ENCODE data around the gene ST3GAL3. TPM values are rescaled to one million over a fixed set of nuclear protein-coding genes. Genes with fewer than 3 reads are reported as not detected.

Gene ST3GAL3
- total and polyA plus RNA-seq, 2 donors (not counting 3 experiments of a cell fraction or from before 2014, with no cell fraction given): 14.3 to 35.8 TPM

GRCh38 chr1:43786960-43787359 lies 79.6 kb downstream of the ST3GAL3 start:
- TF ChIP-seq POLR2AphosphoS5 (IDR thresholded peaks at IDR 0.05; ENCODE audit: insufficient read depth, low read depth, low read length) (peak; percentile 17), MAX (IDR thresholded peaks at IDR 0.05; ENCODE audit: insufficient read depth, insufficient read length) (peak; percentile 40), GATA2 (IDR thresholded peaks at IDR 0.05; ENCODE audit: insufficient read depth, insufficient read length, low read depth, low read length) (no peak), FOS (IDR thresholded peaks at IDR 0.05; ENCODE audit: borderline replicate concordance, insufficient read depth, low read length) (no peak)
- intact Hi-C loops (cut with micrococcal nuclease) (no loop called here), dilution Hi-C loops (cut with MboI; ENCODE audit: extremely low pct_ligation_motif_present, low sequenced_read_pairs) (no loop called here)
- Histone ChIP-seq H3K27me3 (ENCODE audit: control insufficient read depth in 2 of 2, insufficient read depth in 2 of 2, low read length in 2 of 2) (no peaks in the 10 kb centered on the region), H3K9ac (replicated peaks; ENCODE audit: extremely low read depth, insufficient read depth, low read length) (no peak overlapping the region), H2AFZ (ENCODE audit: low read depth, low read length) (no peak overlapping the region), H3K36me3 (ENCODE audit: control insufficient read depth in 2 of 2, extremely low read depth in 1 of 2, insufficient read depth in 2 of 2, low read length in 2 of 2) (no peaks in the 10 kb centered on the region), H3K79me2 (ENCODE audit: control insufficient read depth, insufficient read depth, low read length) (no peaks in the 10 kb centered on the region), H3K9me1 (replicated peaks; ENCODE audit: control insufficient read depth, extremely low read depth, insufficient read depth, low read length) (no peaks in the 10 kb centered on the region), H3K9me3 (replicated peaks; ENCODE audit: control insufficient read depth, insufficient read depth, low read length) (no peaks in the 10 kb centered on the region), H3K4me2 (ENCODE audit: insufficient read depth, low read length) (no peak overlapping the region), H4K20me1 (replicated peaks; ENCODE audit: control insufficient read depth, extremely low read depth, insufficient read depth, low read length) (no peaks in the 10 kb centered on the region), H3K4me3 (replicated peaks in 1 of 3; ENCODE audit: insufficient read depth in 1 of 3, low read depth in 1 of 3, low read length in 3 of 3) (no peak overlapping the region), H3K27ac (ENCODE audit: insufficient read depth, low read depth, low read length) (peak overlapping the region; percentile 7), H3K4me1 (ENCODE audit: control insufficient read depth, extremely low read depth, insufficient read depth, low read length) (peaks cover 18% of the 10 kb centered on the region)
- DNase-seq (ENCODE audit: low read depth, low spot score) (peak; percentile 86), FAIRE-seq (peak; percentile 65)
- POLR2A ChIA-PET: no interaction called here
- CTCF ChIA-PET: interaction anchor here (1.4 to 4.4 kb wide), 4 partner anchors 15 to 148 kb away, joined by 3 to 28 read pairs (median 10); partner anchors contain the start of gene ARTN
- BruUV-seq (replicated peaks): no TSS peak

GRCh38 chr1:43789604-43790550 lies 82.5 kb downstream of the ST3GAL3 start:
- intact Hi-C loops (cut with micrococcal nuclease) (no loop called here), dilution Hi-C loops (cut with MboI; ENCODE audit: extremely low pct_ligation_motif_present, low sequenced_read_pairs) (no loop called here)
- Histone ChIP-seq H4K20me1 (replicated peaks; ENCODE audit: control insufficient read depth, extremely low read depth, insufficient read depth, low read length) (no peaks in the 10 kb centered on the region), H3K27me3 (ENCODE audit: control insufficient read depth in 2 of 2, insufficient read depth in 2 of 2, low read length in 2 of 2) (no peaks in the 10 kb centered on the region), H3K79me2 (ENCODE audit: control insufficient read depth, insufficient read depth, low read length) (no peaks in the 10 kb centered on the region), H3K36me3 (ENCODE audit: control insufficient read depth in 2 of 2, extremely low read depth in 1 of 2, insufficient read depth in 2 of 2, low read length in 2 of 2) (no peaks in the 10 kb centered on the region), H3K9ac (replicated peaks; ENCODE audit: extremely low read depth, insufficient read depth, low read length) (no peak overlapping the region), H3K9me3 (replicated peaks; ENCODE audit: control insufficient read depth, insufficient read depth, low read length) (no peaks in the 10 kb centered on the region), H3K4me2 (ENCODE audit: insufficient read depth, low read length) (no peak overlapping the region), H3K4me3 (replicated peaks in 1 of 3; ENCODE audit: insufficient read depth in 1 of 3, low read depth in 1 of 3, low read length in 3 of 3) (no peak overlapping the region), H2AFZ (ENCODE audit: low read depth, low read length) (no peak overlapping the region), H3K9me1 (replicated peaks; ENCODE audit: control insufficient read depth, extremely low read depth, insufficient read depth, low read length) (no peaks in the 10 kb centered on the region), H3K27ac (ENCODE audit: insufficient read depth, low read depth, low read length) (no peak overlapping the region), H3K4me1 (ENCODE audit: control insufficient read depth, extremely low read depth, insufficient read depth, low read length) (peaks cover 6% of the 10 kb centered on the region)
- CTCF ChIA-PET: interaction anchor here (1.0 kb wide), 1 partner anchor 24 kb away, joined by 5 read pairs; no protein-coding TSS in a partner anchor
- POLR2A ChIA-PET: no interaction called here
- FAIRE-seq (no peak), DNase-seq (ENCODE audit: low read depth, low spot score) (no peak)
- BruUV-seq (replicated peaks): no TSS peak
- TF ChIP-seq POLR2AphosphoS5 (IDR thresholded peaks at IDR 0.05; ENCODE audit: insufficient read depth, low read depth, low read length): no peak
- no peak for TF ChIP-seq MYC (IDR thresholded peaks at IDR 0.05; ENCODE audit: low read depth, low read length)
- TF ChIP-seq FOS (IDR thresholded peaks at IDR 0.05; ENCODE audit: borderline replicate concordance, insufficient read depth, low read length): no peak
- TF ChIP-seq EZH2 (IDR thresholded peaks at IDR 0.05; ENCODE audit: borderline replicate concordance, low read depth, low read length, severe bottlenecking): no peak
- no peak for TF ChIP-seq MAX (IDR thresholded peaks at IDR 0.05; ENCODE audit: insufficient read depth, insufficient read length)
- TF ChIP-seq, protein P1, sequence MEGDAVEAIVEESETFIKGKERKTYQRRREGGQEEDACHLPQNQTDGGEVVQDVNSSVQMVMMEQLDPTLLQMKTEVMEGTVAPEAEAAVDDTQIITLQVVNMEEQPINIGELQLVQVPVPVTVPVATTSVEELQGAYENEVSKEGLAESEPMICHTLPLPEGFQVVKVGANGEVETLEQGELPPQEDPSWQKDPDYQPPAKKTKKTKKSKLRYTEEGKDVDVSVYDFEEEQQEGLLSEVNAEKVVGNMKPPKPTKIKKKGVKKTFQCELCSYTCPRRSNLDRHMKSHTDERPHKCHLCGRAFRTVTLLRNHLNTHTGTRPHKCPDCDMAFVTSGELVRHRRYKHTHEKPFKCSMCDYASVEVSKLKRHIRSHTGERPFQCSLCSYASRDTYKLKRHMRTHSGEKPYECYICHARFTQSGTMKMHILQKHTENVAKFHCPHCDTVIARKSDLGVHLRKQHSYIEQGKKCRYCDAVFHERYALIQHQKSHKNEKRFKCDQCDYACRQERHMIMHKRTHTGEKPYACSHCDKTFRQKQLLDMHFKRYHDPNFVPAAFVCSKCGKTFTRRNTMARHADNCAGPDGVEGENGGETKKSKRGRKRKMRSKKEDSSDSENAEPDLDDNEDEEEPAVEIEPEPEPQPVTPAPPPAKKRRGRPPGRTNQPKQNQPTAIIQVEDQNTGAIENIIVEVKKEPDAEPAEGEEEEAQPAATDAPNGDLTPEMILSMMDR (IDR thresholded peaks at IDR 0.05; ENCODE audit: extremely low read depth in 1 of 2, insufficient read depth in 1 of 2, low read depth in 1 of 2, low read length in 2 of 2): no peak
